Measurements from ENCODE around the gene AQP10. TPM values are rescaled to one million over a fixed set of nuclear protein-coding genes. Genes with fewer than 3 reads are reported as not detected.

The AQP10 gene
- total and polyA plus RNA-seq, 9 of the 15 experiments (the other 6 are each of a cell fraction or from before 2014, with no cell fraction given) = 0.37 to 9.7 (median 1.9) TPM

DNA sequence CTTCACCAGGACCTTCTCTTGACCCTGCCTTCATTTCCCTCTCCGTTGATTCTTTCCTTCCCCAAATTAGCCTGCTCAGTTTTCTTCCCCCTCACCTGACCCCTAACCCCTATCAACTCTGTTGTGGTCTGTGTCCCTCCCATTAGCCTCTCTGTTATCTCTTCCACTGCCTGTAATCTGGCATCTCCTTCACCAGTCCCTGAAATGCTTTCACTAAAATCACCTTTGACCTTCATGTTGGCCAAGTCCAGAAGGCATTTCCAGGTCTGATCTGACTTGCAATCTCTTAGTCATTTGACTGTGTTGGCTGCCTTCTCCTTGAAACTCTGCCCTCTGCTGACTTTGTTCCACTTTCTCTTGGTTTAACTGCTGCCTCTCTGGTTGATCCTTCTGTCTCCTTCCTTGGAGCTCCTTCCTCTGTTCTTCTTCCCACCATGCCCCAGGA is 32.6 kb downstream of the AQP10 start (continued):
- TF ChIP-seq TEAD2 (tag; IDR thresholded peaks at IDR 0.05) = no peak
- TF ChIP-seq, protein P1, sequence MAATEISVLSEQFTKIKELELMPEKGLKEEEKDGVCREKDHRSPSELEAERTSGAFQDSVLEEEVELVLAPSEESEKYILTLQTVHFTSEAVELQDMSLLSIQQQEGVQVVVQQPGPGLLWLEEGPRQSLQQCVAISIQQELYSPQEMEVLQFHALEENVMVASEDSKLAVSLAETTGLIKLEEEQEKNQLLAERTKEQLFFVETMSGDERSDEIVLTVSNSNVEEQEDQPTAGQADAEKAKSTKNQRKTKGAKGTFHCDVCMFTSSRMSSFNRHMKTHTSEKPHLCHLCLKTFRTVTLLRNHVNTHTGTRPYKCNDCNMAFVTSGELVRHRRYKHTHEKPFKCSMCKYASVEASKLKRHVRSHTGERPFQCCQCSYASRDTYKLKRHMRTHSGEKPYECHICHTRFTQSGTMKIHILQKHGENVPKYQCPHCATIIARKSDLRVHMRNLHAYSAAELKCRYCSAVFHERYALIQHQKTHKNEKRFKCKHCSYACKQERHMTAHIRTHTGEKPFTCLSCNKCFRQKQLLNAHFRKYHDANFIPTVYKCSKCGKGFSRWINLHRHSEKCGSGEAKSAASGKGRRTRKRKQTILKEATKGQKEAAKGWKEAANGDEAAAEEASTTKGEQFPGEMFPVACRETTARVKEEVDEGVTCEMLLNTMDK (IDR thresholded peaks at IDR 0.05; ENCODE audit: borderline replicate concordance, insufficient read depth, low read depth, low read length, poor library complexity, severe bottlenecking) = peak; percentile 33
- TF ChIP-seq, protein P2, sequence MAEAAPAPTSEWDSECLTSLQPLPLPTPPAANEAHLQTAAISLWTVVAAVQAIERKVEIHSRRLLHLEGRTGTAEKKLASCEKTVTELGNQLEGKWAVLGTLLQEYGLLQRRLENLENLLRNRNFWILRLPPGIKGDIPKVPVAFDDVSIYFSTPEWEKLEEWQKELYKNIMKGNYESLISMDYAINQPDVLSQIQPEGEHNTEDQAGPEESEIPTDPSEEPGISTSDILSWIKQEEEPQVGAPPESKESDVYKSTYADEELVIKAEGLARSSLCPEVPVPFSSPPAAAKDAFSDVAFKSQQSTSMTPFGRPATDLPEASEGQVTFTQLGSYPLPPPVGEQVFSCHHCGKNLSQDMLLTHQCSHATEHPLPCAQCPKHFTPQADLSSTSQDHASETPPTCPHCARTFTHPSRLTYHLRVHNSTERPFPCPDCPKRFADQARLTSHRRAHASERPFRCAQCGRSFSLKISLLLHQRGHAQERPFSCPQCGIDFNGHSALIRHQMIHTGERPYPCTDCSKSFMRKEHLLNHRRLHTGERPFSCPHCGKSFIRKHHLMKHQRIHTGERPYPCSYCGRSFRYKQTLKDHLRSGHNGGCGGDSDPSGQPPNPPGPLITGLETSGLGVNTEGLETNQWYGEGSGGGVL (CRISPR knock-in tag; IDR thresholded peaks at IDR 0.05) = no peak
- TF ChIP-seq SMARCA4 (IDR thresholded peaks at IDR 0.05) = peak; percentile 88
- peak; percentile 41 for TF ChIP-seq TAF9B (IDR thresholded peaks at IDR 0.05; ENCODE audit: partially characterized antibody)
- TF ChIP-seq ARID1B (IDR thresholded peaks at IDR 0.05) = peak; percentile 92
- no peak for TF ChIP-seq KLF13 (tag; IDR thresholded peaks at IDR 0.05; ENCODE audit: borderline replicate concordance, low read depth)
- peak; percentile 50; the same call in 1 of the 2 replicates for TF ChIP-seq JUN (IDR thresholded peaks at IDR 0.05; ENCODE audit: borderline replicate concordance, low read depth, low read length)
- no peak for TF ChIP-seq JUN (CRISPR knock-in tag; IDR thresholded peaks at IDR 0.05; ENCODE audit: borderline replicate concordance)
- TF ChIP-seq, protein P3, sequence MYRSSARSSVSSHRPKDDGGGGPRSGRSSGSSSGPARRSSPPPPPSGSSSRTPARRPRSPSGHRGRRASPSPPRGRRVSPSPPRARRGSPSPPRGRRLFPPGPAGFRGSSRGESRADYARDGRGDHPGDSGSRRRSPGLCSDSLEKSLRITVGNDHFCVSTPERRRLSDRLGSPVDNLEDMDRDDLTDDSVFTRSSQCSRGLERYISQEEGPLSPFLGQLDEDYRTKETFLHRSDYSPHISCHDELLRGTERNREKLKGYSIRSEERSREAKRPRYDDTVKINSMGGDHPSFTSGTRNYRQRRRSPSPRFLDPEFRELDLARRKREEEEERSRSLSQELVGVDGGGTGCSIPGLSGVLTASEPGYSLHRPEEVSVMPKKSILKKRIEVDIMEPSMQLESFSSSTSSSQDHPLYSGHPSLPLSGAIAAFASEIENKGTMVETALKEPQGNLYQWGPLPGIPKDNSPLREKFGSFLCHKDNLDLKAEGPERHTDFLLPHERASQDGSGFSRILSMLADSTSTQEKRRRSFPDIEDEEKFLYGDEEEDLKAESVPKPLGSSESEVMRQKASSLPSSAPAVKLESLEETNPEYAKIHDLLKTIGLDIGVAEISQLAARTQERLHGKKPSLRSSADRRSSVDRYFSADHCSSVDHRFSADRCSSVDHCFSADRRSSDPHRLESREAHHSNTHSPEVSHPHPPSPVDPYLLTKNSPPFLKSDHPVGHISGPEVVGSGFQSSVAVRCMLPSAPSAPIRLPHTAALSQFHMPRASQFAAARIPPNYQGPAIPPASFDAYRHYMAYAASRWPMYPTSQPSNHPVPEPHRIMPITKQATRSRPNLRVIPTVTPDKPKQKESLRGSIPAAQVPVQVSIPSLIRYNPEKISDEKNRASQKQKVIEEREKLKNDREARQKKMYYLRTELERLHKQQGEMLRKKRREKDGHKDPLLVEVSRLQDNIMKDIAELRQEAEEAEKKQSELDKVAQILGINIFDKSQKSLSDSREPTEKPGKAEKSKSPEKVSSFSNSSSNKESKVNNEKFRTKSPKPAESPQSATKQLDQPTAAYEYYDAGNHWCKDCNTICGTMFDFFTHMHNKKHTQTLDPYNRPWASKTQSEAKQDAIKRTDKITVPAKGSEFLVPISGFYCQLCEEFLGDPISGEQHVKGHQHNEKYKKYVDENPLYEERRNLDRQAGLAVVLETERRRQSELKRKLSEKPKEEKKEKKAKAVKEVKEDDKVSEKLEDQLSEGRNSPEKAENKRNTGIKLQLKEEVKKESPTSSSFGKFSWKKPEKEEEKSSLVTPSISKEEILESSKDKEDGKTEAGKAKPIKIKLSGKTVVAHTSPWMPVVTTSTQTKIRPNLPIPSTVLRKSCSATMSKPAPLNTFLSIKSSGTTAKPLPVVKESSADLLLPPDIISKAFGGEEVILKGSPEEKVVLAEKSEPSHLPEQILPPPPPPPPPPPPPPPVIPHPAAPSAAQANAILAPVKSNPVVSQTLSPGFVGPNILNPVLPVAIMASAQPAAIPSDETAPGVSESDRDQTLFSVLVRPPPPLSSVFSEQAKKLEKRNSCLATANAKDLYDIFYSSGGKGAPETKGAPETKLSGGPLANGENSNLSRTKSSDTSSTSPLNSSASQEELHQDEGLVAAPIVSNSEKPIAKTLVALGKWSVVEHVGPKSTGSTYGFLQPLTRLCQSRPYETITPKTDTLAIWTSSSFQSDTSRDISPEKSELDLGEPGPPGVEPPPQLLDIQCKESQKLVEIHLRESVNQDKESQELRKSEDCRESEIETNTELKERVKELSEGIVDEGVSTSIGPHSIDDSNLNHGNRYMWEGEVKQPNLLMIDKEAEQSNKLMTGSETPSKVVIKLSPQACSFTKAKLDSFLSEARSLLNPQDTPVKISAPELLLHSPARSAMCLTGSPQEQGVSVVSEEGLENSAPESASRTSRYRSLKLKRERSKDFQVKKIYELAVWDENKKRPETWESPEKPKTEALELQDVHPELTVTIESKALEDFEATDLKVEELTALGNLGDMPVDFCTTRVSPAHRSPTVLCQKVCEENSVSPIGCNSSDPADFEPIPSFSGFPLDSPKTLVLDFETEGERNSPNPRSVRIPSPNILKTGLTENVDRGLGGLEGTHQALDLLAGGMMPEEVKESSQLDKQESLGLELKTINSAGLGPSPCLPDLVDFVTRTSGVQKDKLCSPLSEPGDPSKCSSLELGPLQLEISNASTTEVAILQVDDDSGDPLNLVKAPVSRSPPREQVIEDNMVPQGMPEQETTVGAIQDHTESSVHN (IDR thresholded peaks at IDR 0.05; ENCODE audit: borderline replicate concordance in 1 of 2, low read depth in 1 of 2) = 0 out of 4 replicates have a peak, but pooled peaks of 1 of the 2 experiments have one; percentile 68
- TF ChIP-seq SMARCE1 (IDR thresholded peaks at IDR 0.05) = peak; percentile 92
- TF ChIP-seq MTA3 (IDR thresholded peaks at IDR 0.05; ENCODE audit: borderline replicate concordance) = peak; percentile 76
- TF ChIP-seq MYC (IDR thresholded peaks at IDR 0.05; ENCODE audit: low read depth, low read length) = 0 out of 2 replicates have a peak, but pooled peaks have one; percentile 16
- TF ChIP-seq MYC (CRISPR knock-in tag; IDR thresholded peaks at IDR 0.05; ENCODE audit: borderline replicate concordance, low read depth) = no peak
- no peak for TF ChIP-seq RUNX1 (IDR thresholded peaks at IDR 0.05; ENCODE audit: low read depth)
- TF ChIP-seq RAD21 (CRISPR knock-in tag; conservative IDR thresholded peaks at IDR 0.05 in 1 of 2, IDR thresholded peaks at IDR 0.05 in 1 of 2) = peak in 1 of 2 experiments; percentile 55; a peak in 3 of 4 replicates
